Peyer's patch (tissue), 4 donors: Measurements from ENCODE around the gene UBE2J2. TPM values are rescaled to one million over a fixed set of nuclear protein-coding genes. Genes with fewer than 3 reads are reported as not detected.

Experiments
- DNase-seq, 3 donors: peaks; one replicate each; pipeline ENCODE4 v3.0.0-alpha.2; 2017 to 2019
- H3K27ac ChIP-seq, 4 donors: fragments of 200-600 bp; sonication (generic); one replicate each; pipeline ENCODE4 v1.5.1; 2016 to 2019
- H3K27me3 ChIP-seq, 2 donors: fragments of 200-600 bp; sonication (generic); one replicate each; pipeline ENCODE4 v1.5.1; 2019
- H3K36me3 ChIP-seq, 3 donors: fragments of 200-600 bp; sonication (generic); one replicate each; pipeline ENCODE4 v1.5.1; 2016 to 2019
- H3K4me1 ChIP-seq, 4 donors: fragments of 200-600 bp; sonication (generic); one replicate each; pipeline ENCODE4 v1.5.1; 2016 to 2019
- H3K4me3 ChIP-seq, 4 donors: fragments of 200-600 bp; sonication (generic); 1 replicate in 3 of 4; 2 replicates in 1 of 4; pipeline ENCODE4 v1.5.1; 2016 to 2019; ENCODE audit warnings: mild to moderate bottlenecking in 1 of 4
- H3K9me3 ChIP-seq, 4 donors: fragments of 200-600 bp; sonication (generic); one replicate each; pipeline ENCODE4 v1.5.1; 2016 to 2019; ENCODE audit warnings: mild to moderate bottlenecking in 1 of 4
- POLR2A ChIP-seq, 2 donors: fragments of 450-650 bp; IDR thresholded peaks; one replicate each; pipeline ENCODE4 v1.5.1; 2017; ENCODE audit warnings: antibody characterized with exemption in 2 of 2, mild to moderate bottlenecking in 2 of 2, moderate library complexity in 2 of 2
- total RNA-seq, 4 donors: library from RNA; depleted of rRNA; stranded (reverse); fragments of >200 nt; gene quantifications; one replicate each; pipeline ENCODE4 v1.1.0, GENCODE V29; 2016
- TF ChIP-seq, protein P1 (sequence below), 6 experiments: fragments of 450-650 bp in 4 of 6; fragments of 200-600 bp in 2 of 6; sonication (generic) in 1 of 6; IDR thresholded peaks; one replicate each; pipeline ENCODE4 v1.5.1; 2017 to 2019; ENCODE audit warnings: antibody characterized with exemption in 6 of 6, mild to moderate bottlenecking in 3 of 6, moderate library complexity in 1 of 6

Gene UBE2J2
- total RNA-seq, 4 donors from 2014 or later = 25.6 to 64.2 (median 55.3) TPM

- Histone ChIP-seq H3K36me3 (no peaks in the 10 kb centered on the region), H3K27me3 (no peaks in the 10 kb centered on the region), H3K4me3 (no peak overlapping the region), H3K27ac (no peak overlapping the region), H3K4me1 (peaks cover 0 to 33% (median 5%) of the 10 kb centered on the region in 4 donors), H3K9me3 (no peaks in the 10 kb centered on the region)
- DNase-seq = no peak
- TF ChIP-seq POLR2A (IDR thresholded peaks at IDR 0.05) = no peak
- TF ChIP-seq, protein P1, sequence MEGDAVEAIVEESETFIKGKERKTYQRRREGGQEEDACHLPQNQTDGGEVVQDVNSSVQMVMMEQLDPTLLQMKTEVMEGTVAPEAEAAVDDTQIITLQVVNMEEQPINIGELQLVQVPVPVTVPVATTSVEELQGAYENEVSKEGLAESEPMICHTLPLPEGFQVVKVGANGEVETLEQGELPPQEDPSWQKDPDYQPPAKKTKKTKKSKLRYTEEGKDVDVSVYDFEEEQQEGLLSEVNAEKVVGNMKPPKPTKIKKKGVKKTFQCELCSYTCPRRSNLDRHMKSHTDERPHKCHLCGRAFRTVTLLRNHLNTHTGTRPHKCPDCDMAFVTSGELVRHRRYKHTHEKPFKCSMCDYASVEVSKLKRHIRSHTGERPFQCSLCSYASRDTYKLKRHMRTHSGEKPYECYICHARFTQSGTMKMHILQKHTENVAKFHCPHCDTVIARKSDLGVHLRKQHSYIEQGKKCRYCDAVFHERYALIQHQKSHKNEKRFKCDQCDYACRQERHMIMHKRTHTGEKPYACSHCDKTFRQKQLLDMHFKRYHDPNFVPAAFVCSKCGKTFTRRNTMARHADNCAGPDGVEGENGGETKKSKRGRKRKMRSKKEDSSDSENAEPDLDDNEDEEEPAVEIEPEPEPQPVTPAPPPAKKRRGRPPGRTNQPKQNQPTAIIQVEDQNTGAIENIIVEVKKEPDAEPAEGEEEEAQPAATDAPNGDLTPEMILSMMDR (IDR thresholded peaks at IDR 0.05) = no peak
Measured at GRCh38 chr1:1287288-1288110, 13.8 kb upstream of the UBE2J2 start.

DNA sequence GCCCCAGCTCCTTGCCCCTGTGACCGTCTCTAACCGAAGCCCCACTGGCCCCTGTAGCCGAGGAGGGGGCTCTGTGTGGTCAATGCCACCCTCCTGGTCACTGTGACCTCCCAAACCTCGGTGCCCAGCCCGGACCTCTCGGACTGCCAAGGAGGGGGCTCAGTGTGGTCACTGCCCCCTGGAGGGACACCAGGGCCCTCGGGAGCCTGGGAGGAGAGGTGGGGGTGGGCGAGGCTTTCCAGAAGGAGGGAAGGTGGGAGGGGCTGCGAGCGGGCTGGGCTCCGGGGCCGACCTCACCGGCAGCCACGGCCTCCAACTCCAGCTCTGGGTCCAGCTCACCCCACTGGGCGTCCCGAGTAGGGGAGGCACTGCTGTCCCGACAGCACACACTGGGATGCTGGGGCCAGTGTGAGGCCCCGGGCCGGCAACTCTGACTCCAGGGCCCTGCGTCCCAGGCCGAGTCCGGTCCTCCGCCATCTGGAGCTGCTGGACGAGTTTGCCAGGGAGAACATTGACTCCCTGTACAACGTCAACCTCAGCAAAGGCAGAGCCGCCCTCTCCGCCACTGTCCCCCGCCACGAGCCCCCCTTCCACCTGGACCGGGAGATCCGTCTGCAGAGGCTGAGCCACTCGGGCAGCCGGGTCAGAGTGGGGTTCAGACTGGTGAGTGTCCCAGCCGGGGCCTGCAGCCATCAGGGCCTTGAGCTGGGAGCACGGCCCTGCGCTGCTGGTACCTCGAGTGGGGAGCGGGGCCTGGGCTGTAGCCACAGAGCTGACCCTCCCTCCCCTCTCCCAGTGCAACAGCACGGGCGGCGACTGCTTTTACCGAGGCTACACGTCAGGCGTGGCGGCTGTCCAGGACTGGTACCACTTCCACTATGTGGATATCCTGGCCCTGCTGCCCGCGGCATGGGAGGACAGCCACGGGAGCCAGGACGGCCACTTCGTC, 12.9 kb upstream of the UBE2J2 start:
- Histone ChIP-seq H3K27me3 (no peaks in the 10 kb centered on the region), H3K4me3 (no peak overlapping the region), H3K27ac (no peak overlapping the region), H3K9me3 (no peaks in the 10 kb centered on the region), H3K36me3 (no peaks in the 10 kb centered on the region), H3K4me1 (peaks cover 0 to 35% (median 4%) of the 10 kb centered on the region in 4 donors)
- TF ChIP-seq, protein P1 (IDR thresholded peaks at IDR 0.05) = no peak
- TF ChIP-seq POLR2A (IDR thresholded peaks at IDR 0.05) = no peak
- no peak for DNase-seq

GRCh38 chr1:1285611-1286311, 12.1 kb upstream of the UBE2J2 start:
- peaks cover 0 to 35% (median 2%) of the 10 kb centered on the region in 4 donors for H3K4me1 ChIP-seq
- H3K4me3 ChIP-seq = no peak overlapping the region
- no peak overlapping the region for H3K27ac ChIP-seq
- H3K27me3 ChIP-seq = no peaks in the 10 kb centered on the region
- H3K9me3 ChIP-seq = no peaks in the 10 kb centered on the region
- no peaks in the 10 kb centered on the region for H3K36me3 ChIP-seq
- DNase-seq = no peak
- TF ChIP-seq, protein P1 (IDR thresholded peaks at IDR 0.05) = no peak
- TF ChIP-seq POLR2A (IDR thresholded peaks at IDR 0.05) = no peak

DNA sequence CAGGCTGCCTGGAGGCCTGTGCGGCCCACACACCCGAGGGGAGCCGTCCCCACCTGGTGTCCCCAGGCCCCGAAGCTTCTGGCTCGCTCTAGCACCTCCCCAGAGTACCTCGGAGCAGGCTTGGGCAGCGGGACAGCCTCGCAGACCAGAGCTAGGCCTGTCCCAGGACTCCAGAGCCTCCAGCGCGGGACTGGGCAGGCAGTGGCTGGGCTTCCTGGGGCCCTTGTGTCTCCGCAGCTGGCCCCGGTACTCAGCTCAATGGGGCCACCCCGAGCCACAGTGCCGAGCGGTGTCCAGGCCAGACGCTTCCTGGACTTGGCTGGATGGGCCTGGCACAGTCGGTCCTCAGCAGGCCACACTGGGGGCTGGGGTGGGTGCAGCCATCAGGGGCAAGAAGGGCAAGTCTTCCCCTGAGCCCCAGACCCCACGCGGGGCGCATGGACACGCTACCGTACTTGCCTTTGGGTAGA, 11.5 kb upstream of the UBE2J2 start:
- Histone ChIP-seq H3K4me1 (peaks cover 0 to 38% (median 2%) of the 10 kb centered on the region in 4 donors), H3K27ac (no peak overlapping the region), H3K9me3 (no peaks in the 10 kb centered on the region), H3K36me3 (no peaks in the 10 kb centered on the region), H3K4me3 (no peak overlapping the region), H3K27me3 (no peaks in the 10 kb centered on the region)
- no peak for TF ChIP-seq POLR2A (IDR thresholded peaks at IDR 0.05)
- TF ChIP-seq, protein P1 (IDR thresholded peaks at IDR 0.05) = no peak
- DNase-seq = no peak
